K562 (cell line): Measurements from ENCODE around the gene RUNX1. TPM values are rescaled to one million over a fixed set of nuclear protein-coding genes. Genes with fewer than 3 reads are reported as not detected.

Experiments
- ATAC-seq: fragments of 200-7000 bp; cut with Tn5 transposase; 3 replicates; pipeline ENCODE4 v1.9.1; 2020; ENCODE audit warnings: moderate library complexity
- BruUV-seq: library from RNA; stranded (reverse); fragments of 400-500 nt; replicated peaks from 2 replicates; lab custom pipeline; 2021; lab: Mats Ljungman, UMichigan
- CTCF ChIA-PET: fragments of 300-600 bp; formaldehyde crosslinking; extraction: SDS; loops from one replicate; lab custom pipeline; 2021; ENCODE audit warnings: low intra/inter-chr PET ratio; lab: Yijun Ruan, JAX
- POLR2A ChIA-PET: fragments of 300-600, 350-650 bp; sonication (Branson Sonifier 250); formaldehyde crosslinking; extraction: SDS; loops from one replicate; lab custom pipeline; 2021; ENCODE audit warnings: antibody characterized with exemption, inconsistent platforms; lab: Yijun Ruan, JAX
- DNase-seq, 4 experiments: peaks; one replicate each; pipeline versions ENCODE4 v3.0.0 to v3.0.0-alpha.2; 2011 to 2018; ENCODE audit warnings: low spot score in 3 of 4, mixed read lengths in 3 of 4; ENCODE audit errors: extremely low read depth in 1 of 4
- FAIRE-seq: peaks from 2 replicates; lab custom pipeline; 2011; peaks lifted over from hg19 to GRCh38; lab: Jason Lieb, UNC
- H2AFZ ChIP-seq: 2 replicates; pipeline ENCODE4 v1.6.0; 2011; ENCODE audit warnings: low read depth, low read length, control low read depth, inconsistent platforms
- H3K27ac ChIP-seq: fragments of 200-600 bp; 3 replicates; pipeline ENCODE4 v1.8.0; 2011; ENCODE audit warnings: low read depth, mild to moderate bottlenecking, control low read depth, inconsistent platforms, low read length, moderate library complexity, mixed read lengths; ENCODE audit errors: extremely low read depth
- H3K27me3 ChIP-seq, 2 experiments: fragments of 300-600 bp in 1 of 2; 2 replicates in 1 of 2; 3 replicates in 1 of 2; pipeline versions ENCODE4 v1.6.0 to v1.8.0; 2011; ENCODE audit warnings: inconsistent platforms in 2 of 2, low read length in 2 of 2, mild to moderate bottlenecking in 1 of 2, mixed read lengths in 1 of 2, moderate library complexity in 1 of 2; ENCODE audit not compliant: control insufficient read depth in 2 of 2, insufficient read depth in 2 of 2
- H3K36me3 ChIP-seq: fragments of 300-600 bp; 3 replicates; pipeline ENCODE4 v1.8.0; 2011; ENCODE audit warnings: mild to moderate bottlenecking, low read length, inconsistent platforms; ENCODE audit not compliant: control insufficient read depth, insufficient read depth
- H3K4me1 ChIP-seq, 2 experiments: fragments of 200-600 bp in 1 of 2; replicated peaks in 1 of 2; 2 replicates in 1 of 2; 3 replicates in 1 of 2; pipeline versions ENCODE4 v1.5.1 to v1.8.0; 2011; ENCODE audit warnings: inconsistent platforms in 2 of 2, low read length in 2 of 2, mild to moderate bottlenecking in 1 of 2, mixed read lengths in 1 of 2, moderate library complexity in 1 of 2; ENCODE audit not compliant: control insufficient read depth in 2 of 2, insufficient read depth in 2 of 2
- H3K4me2 ChIP-seq: 2 replicates; pipeline ENCODE4 v1.6.1; 2011; ENCODE audit warnings: low read length, control low read depth, inconsistent platforms, mixed read lengths; ENCODE audit not compliant: insufficient read depth
- H3K4me3 ChIP-seq: fragments of 200-600 bp; sonication (generic), shearing (Covaris generic); 2 replicates; pipeline ENCODE4 v1.5.1; 2016; ENCODE audit warnings: control low read depth, inconsistent platforms
- H3K79me2 ChIP-seq: fragments of 200-600 bp; 3 replicates; pipeline ENCODE4 v1.8.0; 2011; ENCODE audit warnings: low read length, inconsistent platforms; ENCODE audit not compliant: control insufficient read depth, insufficient read depth
- H3K9ac ChIP-seq, 2 experiments: 2 replicates each; pipeline versions ENCODE4 v1.6.0 to v1.6.1; 2011; ENCODE audit warnings: low read depth in 2 of 2, low read length in 2 of 2, control low read depth in 1 of 2, inconsistent platforms in 1 of 2, mild to moderate bottlenecking in 1 of 2, mixed read lengths in 1 of 2; ENCODE audit not compliant: insufficient read depth in 1 of 2
- H3K9me1 ChIP-seq: one replicate; pipeline ENCODE4 v1.6.0; 2011; ENCODE audit warnings: inconsistent platforms, mild to moderate bottlenecking, low read length, moderate library complexity; ENCODE audit not compliant: control insufficient read depth, insufficient read depth
- H3K9me3 ChIP-seq: replicated peaks from 2 replicates; pipeline ENCODE4 v1.5.1; 2011; ENCODE audit warnings: low read depth, low read length, inconsistent platforms; ENCODE audit not compliant: control insufficient read depth, insufficient read depth
- H4K20me1 ChIP-seq: replicated peaks from 2 replicates; pipeline ENCODE4 v1.6.1; 2011; ENCODE audit warnings: low read length, inconsistent platforms, mixed read lengths; ENCODE audit not compliant: control insufficient read depth, insufficient read depth
- C11orf30 ChIP-seq: fragments of 450-650 bp; IDR thresholded peaks from 2 replicates; pipeline ENCODE4 v1.6.1; 2016; ENCODE audit warnings: low read depth, mild to moderate bottlenecking
- ELF2 ChIP-seq: fragments of 250-450 bp; sonication (Bioruptor Pico); IDR thresholded peaks from 2 replicates; pipeline ENCODE4 v1.5.0; 2021; ENCODE audit warnings: mild to moderate bottlenecking
- HDGF ChIP-seq: fragments of 450-650 bp; IDR thresholded peaks from 2 replicates; pipeline ENCODE4 v1.6.1; 2016
- MAFG ChIP-seq: fragments of 450-650 bp; conservative IDR thresholded peaks from 2 replicates; pipeline ENCODE4 v1.6.1; 2016; ENCODE audit warnings: missing genetic modification characterization, missing compliant biosample characterization
- NFE2 ChIP-seq: IDR thresholded peaks from 2 replicates; pipeline ENCODE4 v1.6.1; 2014; ENCODE audit warnings: antibody characterized with exemption, low read depth
- PCBP1 ChIP-seq: fragments of 200-400 bp; formaldehyde crosslinking; IDR thresholded peaks from 2 replicates; pipeline ENCODE4 v1.6.1; 2018; ENCODE audit warnings: mild to moderate bottlenecking, low read depth, low read length; ENCODE audit not compliant: poor library complexity, severe bottlenecking
- POU5F1 ChIP-seq: fragments of 150-350 bp; IDR thresholded peaks from 2 replicates; pipeline ENCODE4 v1.6.1; 2014; ENCODE audit warnings: borderline replicate concordance, low read length, low read depth, mild to moderate bottlenecking; ENCODE audit not compliant: partially characterized antibody
- TAL1 ChIP-seq: fragments of 450-650 bp; IDR thresholded peaks from 2 replicates; pipeline ENCODE4 v1.6.1; 2016; ENCODE audit warnings: mild to moderate bottlenecking
- TBP ChIP-seq: optimal IDR thresholded peaks from 2 replicates; pipeline ENCODE3; 2011; ENCODE audit warnings: low read depth, low read length, improper control_type of control experiment
- ZNF316 ChIP-seq: fragments of 450-650 bp; IDR thresholded peaks from 2 replicates; pipeline ENCODE4 v1.6.1; 2016
- ZNF398 ChIP-seq: fragments of 250-450 bp; sonication (Bioruptor Pico); IDR thresholded peaks from 2 replicates; pipeline ENCODE4 v1.8.0; 2021; ENCODE audit warnings: moderate library complexity, mild to moderate bottlenecking, inconsistent platforms
- WGBS: fragments of 100-300 bp; shearing (Covaris generic); methylation state at CpG from one replicate; pipeline ENCODE4 v1.1.6; 2016; ENCODE audit warnings: low coverage, mixed read lengths; ENCODE audit not compliant: insufficient coverage; ENCODE audit errors: missing lambda C conversion rate; 5-methylcytosine and 5-hydroxymethylcytosine counted together
- in situ Hi-C: fragments of 300-500 bp; cut with MboI; formaldehyde crosslinking; loops from 4 replicates; pipeline ENCODE4 v1.15.0; 2018; ENCODE audit warnings: inconsistent platforms, mixed read lengths
- intact Hi-C: fragments of 100-400 bp; cut with micrococcal nuclease; formaldehyde crosslinking; loops from 2 replicates; pipeline ENCODE4 v1.14.2; 2022
- polyA plus RNA-seq, 8 experiments: library from polyadenylated mRNA; depleted of rRNA in 4 of 8; stranded (reverse) in 5 of 8; unstranded in 3 of 8; fragments of >200 nt; fragmentation: Nextera tagmentation in 2 of 8; fragmentation: Illumina TruSeq in 1 of 8; extraction: Ambion mirVana in 2 of 8; extraction: Trizol in 1 of 8; gene quantifications; 2 replicates each; pipeline versions ENCODE4 v1.2.1 to v1.2.3, GENCODE V29; 2011 to 2014; ENCODE audit warnings: inconsistent platforms in 1 of 8, missing spikeins in 1 of 8
- total RNA-seq, 7 experiments: library from RNA; depleted of rRNA in 6 of 7; stranded (reverse); fragments of >200 nt in 6 of 7; fragmentation: Illumina TruSeq in 2 of 7; extraction: Trizol in 2 of 7; gene quantifications; 2 replicates each; pipeline versions ENCODE4 v1.2.1 to v1.2.3, GENCODE V29; 2011 to 2021; ENCODE audit warnings: low replicate concordance in 1 of 7
- TF ChIP-seq, protein P1 (sequence below): fragments of 450-650 bp; IDR thresholded peaks from 2 replicates; pipeline ENCODE4 v1.6.1; 2016; ENCODE audit warnings: low read depth, mild to moderate bottlenecking, moderate library complexity

Gene RUNX1
- total and polyA plus RNA-seq, 9 of the 15 experiments (the other 6 are each of a cell fraction or from before 2014, with no cell fraction given): 2.2 to 68.6 (median 17.8) TPM

DNA sequence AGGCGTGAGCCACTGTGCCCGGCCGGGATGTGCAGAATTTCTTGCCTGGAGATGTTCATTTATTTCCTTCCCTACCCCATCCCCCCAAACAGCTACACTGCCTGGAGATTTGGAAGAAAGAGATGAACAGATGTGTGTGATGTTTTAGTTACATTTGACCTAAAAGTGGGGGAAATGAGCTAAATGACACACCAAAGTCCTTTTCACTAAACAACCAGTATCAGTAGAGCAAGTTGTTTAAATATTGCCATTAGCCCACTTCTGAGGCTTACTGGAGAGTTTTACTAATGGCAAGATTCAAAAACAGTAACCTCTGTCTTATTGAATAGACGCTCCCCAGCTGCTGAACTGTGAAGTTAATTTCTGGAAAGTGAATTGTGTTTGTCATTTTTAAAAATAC, 100.1 kb downstream of the RUNX1 start:
- no peak for ATAC-seq
- ChIA-PET CTCF (no interaction called here), POLR2A (no interaction called here)
- Histone ChIP-seq H4K20me1 (no peaks in the 10 kb centered on the region), H3K4me3 (no peak overlapping the region), H3K27me3 (no peaks in the 10 kb centered on the region), H3K79me2 (no peaks in the 10 kb centered on the region), H3K36me3 (no peaks in the 10 kb centered on the region), H3K9me1 (no peaks in the 10 kb centered on the region)
- intact Hi-C loops (no loop called here), in situ Hi-C loops (no loop called here)
- no peak for FAIRE-seq
- TF ChIP-seq PCBP1 (no peak), HDGF (no peak), TAL1 (no peak)
- TF ChIP-seq, protein P1, sequence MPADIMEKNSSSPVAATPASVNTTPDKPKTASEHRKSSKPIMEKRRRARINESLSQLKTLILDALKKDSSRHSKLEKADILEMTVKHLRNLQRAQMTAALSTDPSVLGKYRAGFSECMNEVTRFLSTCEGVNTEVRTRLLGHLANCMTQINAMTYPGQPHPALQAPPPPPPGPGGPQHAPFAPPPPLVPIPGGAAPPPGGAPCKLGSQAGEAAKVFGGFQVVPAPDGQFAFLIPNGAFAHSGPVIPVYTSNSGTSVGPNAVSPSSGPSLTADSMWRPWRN: no peak
- TF ChIP-seq, all 486 proteins: peak for 0
- Histone ChIP-seq H3K9me3 (no peaks in the 10 kb centered on the region), H3K4me2 (no peak overlapping the region), H3K4me1 (peaks cover 12 to 44% of the 10 kb centered on the region in 2 experiments), H2AFZ (no peak overlapping the region), H3K27ac (no peak overlapping the region), H3K9ac (no peak overlapping the region)
- WGBS: 93% methylated on average over 4 of the region's 4 CpGs
- no TSS peak for BruUV-seq
- DNase-seq: no peak

DNA sequence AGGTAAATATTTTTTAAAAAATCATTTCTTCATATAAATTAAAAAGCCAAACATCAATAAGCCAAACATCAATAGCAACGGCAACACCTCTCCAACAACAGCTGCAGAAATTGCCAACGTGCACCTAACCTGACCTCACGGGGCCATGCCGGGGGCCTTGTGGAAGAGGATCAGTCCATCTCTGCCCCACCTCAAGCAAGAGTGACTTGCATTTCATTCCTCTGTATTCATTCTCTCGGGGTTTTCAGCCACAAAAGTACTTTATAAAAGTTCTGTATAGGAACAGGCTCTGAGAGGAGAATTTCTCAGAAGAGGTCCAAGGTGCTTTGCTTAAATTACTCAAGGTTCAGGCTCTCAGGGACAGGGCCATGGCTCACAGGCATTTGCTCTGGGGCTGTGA, 100.9 kb downstream of the RUNX1 start:
- ChIA-PET CTCF (no interaction called here), POLR2A (interaction anchor here (0.6 to 0.7 kb wide), 2 partner anchors 11 to 20 kb away, joined by 3 read pairs; no protein-coding TSS in a partner anchor)
- Histone ChIP-seq H3K9me1 (no peaks in the 10 kb centered on the region), H3K4me3 (no peak overlapping the region), H3K4me1 (peaks cover 12 to 45% of the 10 kb centered on the region in 2 experiments), H4K20me1 (no peaks in the 10 kb centered on the region), H3K9ac (peak overlapping the region in 1 of 2 experiments; percentile 20; a peak in 1 of 4 replicates), H3K27ac (no peak overlapping the region), H3K9me3 (no peaks in the 10 kb centered on the region), H2AFZ (peak overlapping the region; percentile 72), H3K27me3 (no peaks in the 10 kb centered on the region), H3K4me2 (peak overlapping the region; percentile 30; the same call in 1 of the 2 replicates), H3K79me2 (no peaks in the 10 kb centered on the region), H3K36me3 (no peaks in the 10 kb centered on the region)
- intact Hi-C loops: no loop called here
- ATAC-seq (peak; percentile 44), DNase-seq (peak; percentile 32 to 39 (median 38)), FAIRE-seq (no peak)
- BruUV-seq: no TSS peak
- WGBS: 50% methylated on average over 5 of the region's 5 CpGs
- in situ Hi-C loops: no loop called here
- TF ChIP-seq NFE2 (peak; percentile 69; the same call in 1 of the 2 replicates), C11orf30 (peak; percentile 58; the same call in 1 of the 2 replicates), TBP (no peak), ZNF316 (peak; percentile 55; the same call in 1 of the 2 replicates), POU5F1 (no peak), MAFG (tag) (peak; percentile 61), ZNF398 (CRISPR knock-in tag) (no peak), ELF2 (CRISPR knock-in tag) (no peak)
